ENCODE data around the gene AHCYL2. TPM values are rescaled to one million over a fixed set of nuclear protein-coding genes. Genes with fewer than 3 reads are reported as not detected.

AHCYL2 gene
- total RNA-seq, 1 experiment from 2014 or later = 25.6 TPM

- no peaks in the 10 kb centered on the region for H3K9me3 Mint-ChIP-seq
- ChIA-PET POLR2A (no interaction called here), CTCF (interaction anchor here (0.5 to 1.3 kb wide), 5 partner anchors 8 to 140 kb away, joined by 3 to 12 read pairs (median 5); no protein-coding TSS in a partner anchor)
- no peak overlapping the region for H3K27ac Mint-ChIP-seq
- no peak for TF ChIP-seq PRRX2 (CRISPR knock-in tag; IDR thresholded peaks at IDR 0.05)
- TF ChIP-seq ZNF317 (CRISPR knock-in tag; IDR thresholded peaks at IDR 0.05; ENCODE audit: borderline replicate concordance, low read depth) = no peak
- TF ChIP-seq TEAD4 (CRISPR knock-in tag; IDR thresholded peaks at IDR 0.05) = no peak
- H3K27me3 Mint-ChIP-seq (ENCODE audit: low read depth) = no peaks in the 10 kb centered on the region
- DNase-seq (ENCODE audit: low spot score) = no peak
- no peaks in the 10 kb centered on the region for H3K36me3 Mint-ChIP-seq
- no peak for ATAC-seq
- H3K4me1 Mint-ChIP-seq = no peaks in the 10 kb centered on the region
- no peak overlapping the region for H3K4me3 Mint-ChIP-seq
Observed at GRCh38 chr7:129359176-129359575, 134.3 kb downstream of the AHCYL2 start.

GRCh38 chr7:129359638-129360037, 134.8 kb downstream of the AHCYL2 start:
- Mint-ChIP-seq H3K36me3 (no peaks in the 10 kb centered on the region), H3K27me3 (ENCODE audit: low read depth) (no peaks in the 10 kb centered on the region), H3K9me3 (no peaks in the 10 kb centered on the region), H3K4me1 (no peaks in the 10 kb centered on the region), H3K4me3 (no peak overlapping the region), H3K27ac (no peak overlapping the region)
- TF ChIP-seq ARID4B (CRISPR knock-in tag; IDR thresholded peaks at IDR 0.05; ENCODE audit: borderline replicate concordance) (no peak), IRF2 (CRISPR knock-in tag; IDR thresholded peaks at IDR 0.05; ENCODE audit: borderline replicate concordance, low read depth) (no peak), TEAD1 (CRISPR knock-in tag; IDR thresholded peaks at IDR 0.05) (no peak), CREM (CRISPR knock-in tag; IDR thresholded peaks at IDR 0.05) (no peak), ZNF317 (CRISPR knock-in tag; IDR thresholded peaks at IDR 0.05; ENCODE audit: borderline replicate concordance, low read depth) (no peak), USF1 (CRISPR knock-in tag; IDR thresholded peaks at IDR 0.05) (no peak), MLX (CRISPR knock-in tag; IDR thresholded peaks at IDR 0.05) (no peak), JUN (CRISPR knock-in tag; IDR thresholded peaks at IDR 0.05) (no peak), ZNF219 (CRISPR knock-in tag; IDR thresholded peaks at IDR 0.05; ENCODE audit: borderline replicate concordance) (no peak), JAZF1 (CRISPR knock-in tag; IDR thresholded peaks at IDR 0.05) (no peak), MYBL2 (CRISPR knock-in tag; IDR thresholded peaks at IDR 0.05) (no peak), GTF2I (CRISPR knock-in tag; conservative IDR thresholded peaks at IDR 0.05) (no peak), SOX15 (CRISPR knock-in tag; IDR thresholded peaks at IDR 0.05) (no peak), ATF1 (CRISPR knock-in tag; IDR thresholded peaks at IDR 0.05) (no peak), NFATC4 (CRISPR knock-in tag; IDR thresholded peaks at IDR 0.05) (no peak), ETV6 (CRISPR knock-in tag; IDR thresholded peaks at IDR 0.05) (no peak)
- ChIA-PET CTCF (interaction anchor here (0.5 to 1.3 kb wide), 5 partner anchors 8 to 333 kb away, joined by 3 to 12 read pairs (median 5); no protein-coding TSS in a partner anchor), POLR2A (no interaction called here)
- no peak for DNase-seq (ENCODE audit: low spot score)
- no peak for ATAC-seq

- H3K4me1 Mint-ChIP-seq = no peaks in the 10 kb centered on the region; the same call in 1 of the 2 replicates
- H3K27me3 Mint-ChIP-seq (ENCODE audit: low read depth) = no peaks in the 10 kb centered on the region
- CTCF ChIA-PET = interaction anchor here (0.6 to 1.7 kb wide), 2 partner anchors 18 to 19 kb away, joined by 3 to 5 read pairs; no protein-coding TSS in a partner anchor
- POLR2A ChIA-PET = no interaction called here
- DNase-seq (ENCODE audit: low spot score) = no peak
- no peak overlapping the region for H3K27ac Mint-ChIP-seq
- no peak overlapping the region for H3K4me3 Mint-ChIP-seq
- no peaks in the 10 kb centered on the region for H3K36me3 Mint-ChIP-seq
- ATAC-seq = no peak
- no peaks in the 10 kb centered on the region for H3K9me3 Mint-ChIP-seq
- TF ChIP-seq ETV6 (CRISPR knock-in tag; IDR thresholded peaks at IDR 0.05) = no peak
- TF ChIP-seq FOXK1 (CRISPR knock-in tag; IDR thresholded peaks at IDR 0.05) = no peak
- TF ChIP-seq ZNF425 (CRISPR knock-in tag; conservative IDR thresholded peaks at IDR 0.05) = no peak
- TF ChIP-seq USF2 (CRISPR knock-in tag; IDR thresholded peaks at IDR 0.05) = no peak
- TF ChIP-seq GTF2I (CRISPR knock-in tag; conservative IDR thresholded peaks at IDR 0.05) = no peak
- TF ChIP-seq CBFB (CRISPR knock-in tag; IDR thresholded peaks at IDR 0.05; ENCODE audit: low read depth) = no peak
- TF ChIP-seq MXD4 (CRISPR knock-in tag; IDR thresholded peaks at IDR 0.05; ENCODE audit: borderline replicate concordance) = no peak
- TF ChIP-seq ZSCAN18 (CRISPR knock-in tag; IDR thresholded peaks at IDR 0.05) = no peak
Observed at GRCh38 chr7:129361771-129362170, 136.9 kb downstream of the AHCYL2 start.
